IMR-90 (cell line): ENCODE data around the gene AKAP6.

Source experiments
- BHLHE40 ChIP-seq: fragments of 150-350 bp; IDR thresholded peaks from 2 replicates; pipeline ENCODE4 v1.6.1; 2016; ENCODE audit warnings: mild to moderate bottlenecking, low read depth, low read length
- CEBPB ChIP-seq: IDR thresholded peaks from 2 replicates; pipeline ENCODE4 v1.6.1; 2012; ENCODE audit warnings: low read depth, low read length, improper control_type of control experiment
- MAFK ChIP-seq: IDR thresholded peaks from 2 replicates; pipeline ENCODE4 v1.6.1; 2012; ENCODE audit warnings: low read depth, low read length, improper control_type of control experiment
- MAZ ChIP-seq: IDR thresholded peaks from 2 replicates; pipeline ENCODE4 v1.6.1; 2012; ENCODE audit warnings: low read depth, mild to moderate bottlenecking, low read length, improper control_type of control experiment, moderate library complexity, borderline replicate concordance
- MXI1 ChIP-seq: IDR thresholded peaks from 2 replicates; pipeline ENCODE4 v1.6.1; 2012; ENCODE audit warnings: low read depth, mild to moderate bottlenecking, low read length, moderate library complexity, borderline replicate concordance
- POLR2A ChIP-seq: IDR thresholded peaks from 2 replicates; pipeline ENCODE4 v1.6.1; 2012; ENCODE audit warnings: mild to moderate bottlenecking, low read depth, low read length
- RCOR1 ChIP-seq: IDR thresholded peaks from 2 replicates; pipeline ENCODE4 v1.6.1; 2012; ENCODE audit warnings: mild to moderate bottlenecking, low read length, improper control_type of control experiment; ENCODE audit not compliant: insufficient replicate concordance
- RFX5 ChIP-seq: IDR thresholded peaks from 2 replicates; pipeline ENCODE4 v1.8.0; 2012; ENCODE audit warnings: low read depth, mild to moderate bottlenecking, low read length, moderate library complexity
- TF ChIP-seq, protein P1 (sequence below): conservative IDR thresholded peaks from 2 replicates; pipeline ENCODE4 v1.5.1; 2012; ENCODE audit warnings: mild to moderate bottlenecking, low read depth, low read length, improper control_type of control experiment
- TF ChIP-seq, protein P2 (sequence below): fragments of 150-350 bp; IDR thresholded peaks from 2 replicates; pipeline ENCODE4 v1.6.1; 2017; ENCODE audit warnings: mild to moderate bottlenecking, antibody characterized with exemption, low read length, low read depth

DNA sequence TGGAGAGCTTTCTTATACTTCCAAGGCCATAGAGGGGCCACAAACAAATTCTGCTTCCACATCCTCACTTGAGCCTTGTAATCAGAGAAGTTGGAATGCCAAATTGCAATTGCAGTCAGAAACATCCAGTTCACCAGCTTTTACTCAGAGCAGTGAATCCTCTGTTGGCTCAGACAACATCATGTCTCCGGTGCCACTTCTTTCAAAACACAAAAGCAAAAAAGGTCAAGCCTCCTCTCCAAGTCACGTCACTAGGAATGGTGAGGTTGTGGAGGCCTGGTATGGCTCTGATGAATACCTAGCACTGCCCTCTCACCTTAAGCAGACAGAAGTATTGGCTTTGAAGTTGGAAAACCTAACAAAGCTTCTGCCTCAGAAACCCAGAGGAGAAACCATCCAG lies 217.1 kb downstream of the AKAP6 start:
- TF ChIP-seq POLR2A (no peak), MAFK (no peak), MXI1 (no peak), MAZ (no peak), CEBPB (no peak), RFX5 (no peak), BHLHE40 (no peak), RCOR1 (no peak)
- TF ChIP-seq, protein P1, sequence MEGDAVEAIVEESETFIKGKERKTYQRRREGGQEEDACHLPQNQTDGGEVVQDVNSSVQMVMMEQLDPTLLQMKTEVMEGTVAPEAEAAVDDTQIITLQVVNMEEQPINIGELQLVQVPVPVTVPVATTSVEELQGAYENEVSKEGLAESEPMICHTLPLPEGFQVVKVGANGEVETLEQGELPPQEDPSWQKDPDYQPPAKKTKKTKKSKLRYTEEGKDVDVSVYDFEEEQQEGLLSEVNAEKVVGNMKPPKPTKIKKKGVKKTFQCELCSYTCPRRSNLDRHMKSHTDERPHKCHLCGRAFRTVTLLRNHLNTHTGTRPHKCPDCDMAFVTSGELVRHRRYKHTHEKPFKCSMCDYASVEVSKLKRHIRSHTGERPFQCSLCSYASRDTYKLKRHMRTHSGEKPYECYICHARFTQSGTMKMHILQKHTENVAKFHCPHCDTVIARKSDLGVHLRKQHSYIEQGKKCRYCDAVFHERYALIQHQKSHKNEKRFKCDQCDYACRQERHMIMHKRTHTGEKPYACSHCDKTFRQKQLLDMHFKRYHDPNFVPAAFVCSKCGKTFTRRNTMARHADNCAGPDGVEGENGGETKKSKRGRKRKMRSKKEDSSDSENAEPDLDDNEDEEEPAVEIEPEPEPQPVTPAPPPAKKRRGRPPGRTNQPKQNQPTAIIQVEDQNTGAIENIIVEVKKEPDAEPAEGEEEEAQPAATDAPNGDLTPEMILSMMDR: no peak
- TF ChIP-seq, protein P2, sequence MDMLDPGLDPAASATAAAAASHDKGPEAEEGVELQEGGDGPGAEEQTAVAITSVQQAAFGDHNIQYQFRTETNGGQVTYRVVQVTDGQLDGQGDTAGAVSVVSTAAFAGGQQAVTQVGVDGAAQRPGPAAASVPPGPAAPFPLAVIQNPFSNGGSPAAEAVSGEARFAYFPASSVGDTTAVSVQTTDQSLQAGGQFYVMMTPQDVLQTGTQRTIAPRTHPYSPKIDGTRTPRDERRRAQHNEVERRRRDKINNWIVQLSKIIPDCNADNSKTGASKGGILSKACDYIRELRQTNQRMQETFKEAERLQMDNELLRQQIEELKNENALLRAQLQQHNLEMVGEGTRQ: no peak
